Renal cortical epithelial cell (primary cell): ENCODE data around the gene SBF2. TPM values are rescaled to one million over a fixed set of nuclear protein-coding genes. Genes with fewer than 3 reads are reported as not detected.

ENCODE experiments used
- DNase-seq: peaks from one replicate; pipeline ENCODE4 v3.0.0-alpha.2; 2011; ENCODE audit warnings: low read depth
- total RNA-seq: library from RNA; depleted of rRNA; stranded (reverse); fragments of >200 nt; gene quantifications from 2 replicates; pipeline ENCODE4 v1.2.3, GENCODE V29; 2014

SBF2 gene
- total RNA-seq, 1 donor from 2014 or later, result 51.4 TPM

GRCh38 chr11:9900253-9900652 lies 393.8 kb downstream of the SBF2 start:
- peak; percentile 80 for DNase-seq

- no peak for DNase-seq
These were observed 394.3 kb downstream of the SBF2 start for GRCh38 chr11:9899676-9900075.

GRCh38 chr11:9896902-9897301 lies 397.1 kb downstream of the SBF2 start:
- DNase-seq, result no peak

- no peak for DNase-seq
These were observed 399.0 kb downstream of the SBF2 start for GRCh38 chr11:9895006-9895405.

- no peak for DNase-seq
These were observed 400.5 kb downstream of the SBF2 start for GRCh38 chr11:9893474-9893873.

- DNase-seq, result no peak
These were observed 405.1 kb downstream of the SBF2 start for GRCh38 chr11:9888938-9889337.

- no peak for DNase-seq
These were observed 406.5 kb downstream of the SBF2 start for GRCh38 chr11:9887472-9887871.

GRCh38 chr11:9886595-9886994 lies 407.4 kb downstream of the SBF2 start:
- DNase-seq, result no peak

- DNase-seq, result no peak
These were observed 409.4 kb downstream of the SBF2 start for GRCh38 chr11:9884601-9885000.

GRCh38 chr11:9880657-9881056 lies 413.4 kb downstream of the SBF2 start:
- DNase-seq, result no peak

- DNase-seq, result no peak
These were observed 415.1 kb downstream of the SBF2 start for GRCh38 chr11:9878936-9879335.

GRCh38 chr11:9876331-9876730 lies 417.7 kb downstream of the SBF2 start:
- DNase-seq, result no peak

GRCh38 chr11:9875862-9876261 lies 418.2 kb downstream of the SBF2 start:
- DNase-seq, result no peak

GRCh38 chr11:9875399-9875798 lies 418.6 kb downstream of the SBF2 start:
- DNase-seq, result no peak

GRCh38 chr11:9874466-9874865 lies 419.6 kb downstream of the SBF2 start:
- no peak for DNase-seq

- no peak for DNase-seq
These were observed 425.4 kb downstream of the SBF2 start for GRCh38 chr11:9868641-9869040.

- no peak for DNase-seq
These were observed 431.0 kb downstream of the SBF2 start for GRCh38 chr11:9862981-9863380.

- DNase-seq, result peak; percentile 69
These were observed 431.9 kb downstream of the SBF2 start for GRCh38 chr11:9861860-9862725.

GRCh38 chr11:9859554-9860305 lies 434.3 kb downstream of the SBF2 start:
- no peak for DNase-seq

GRCh38 chr11:9858822-9859221 lies 435.2 kb downstream of the SBF2 start:
- DNase-seq, result peak; percentile 22

- DNase-seq, result no peak
These were observed 435.8 kb downstream of the SBF2 start for GRCh38 chr11:9858218-9858617.

GRCh38 chr11:9855579-9856287 lies 438.3 kb downstream of the SBF2 start:
- DNase-seq, result peak; percentile 36
